Measurements from ENCODE around the gene TMEM201. TPM values are rescaled to one million over a fixed set of nuclear protein-coding genes. Genes with fewer than 3 reads are reported as not detected.

The TMEM201 gene
- total and polyA plus RNA-seq, 4 donors, result 4.5 to 10.8 (median 5.8) TPM

DNA sequence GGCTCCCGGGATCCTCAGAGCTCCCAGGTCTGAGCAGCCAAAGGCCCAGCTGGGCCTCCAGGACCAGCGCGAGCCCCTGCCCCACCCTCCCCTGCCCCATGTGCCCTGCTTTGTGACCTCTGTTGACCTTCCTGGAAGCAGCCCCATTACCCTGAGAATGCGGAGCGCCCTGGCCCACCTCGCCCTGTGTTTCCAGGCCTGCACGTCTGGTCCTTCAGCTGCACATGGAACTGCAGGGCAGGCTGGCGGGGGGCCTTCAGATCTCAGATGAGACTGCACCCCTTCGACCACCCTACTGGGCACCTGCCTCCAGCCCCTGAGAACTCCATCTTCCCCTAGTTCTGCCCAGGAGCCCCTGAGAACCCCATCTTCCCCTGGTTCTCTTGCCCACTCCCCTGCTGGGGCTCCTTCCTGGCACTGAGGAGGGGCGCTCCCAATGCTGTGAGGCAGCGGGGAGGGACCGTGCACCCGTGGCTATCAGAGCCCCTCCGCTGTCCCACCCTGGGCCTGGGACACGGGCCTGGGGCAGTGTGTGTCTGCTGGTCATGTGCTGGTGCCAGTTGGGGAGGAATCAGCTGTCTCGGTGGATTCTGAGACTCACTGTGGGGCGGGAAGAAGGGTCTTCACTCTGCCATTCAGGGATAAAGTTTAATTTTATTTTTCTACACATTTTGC is 25.1 kb downstream of the TMEM201 start:
- DNase-seq (no peak), ATAC-seq (ENCODE audit: insufficient read depth, low FRiP score) (no peak)
- TF ChIP-seq, protein P1, sequence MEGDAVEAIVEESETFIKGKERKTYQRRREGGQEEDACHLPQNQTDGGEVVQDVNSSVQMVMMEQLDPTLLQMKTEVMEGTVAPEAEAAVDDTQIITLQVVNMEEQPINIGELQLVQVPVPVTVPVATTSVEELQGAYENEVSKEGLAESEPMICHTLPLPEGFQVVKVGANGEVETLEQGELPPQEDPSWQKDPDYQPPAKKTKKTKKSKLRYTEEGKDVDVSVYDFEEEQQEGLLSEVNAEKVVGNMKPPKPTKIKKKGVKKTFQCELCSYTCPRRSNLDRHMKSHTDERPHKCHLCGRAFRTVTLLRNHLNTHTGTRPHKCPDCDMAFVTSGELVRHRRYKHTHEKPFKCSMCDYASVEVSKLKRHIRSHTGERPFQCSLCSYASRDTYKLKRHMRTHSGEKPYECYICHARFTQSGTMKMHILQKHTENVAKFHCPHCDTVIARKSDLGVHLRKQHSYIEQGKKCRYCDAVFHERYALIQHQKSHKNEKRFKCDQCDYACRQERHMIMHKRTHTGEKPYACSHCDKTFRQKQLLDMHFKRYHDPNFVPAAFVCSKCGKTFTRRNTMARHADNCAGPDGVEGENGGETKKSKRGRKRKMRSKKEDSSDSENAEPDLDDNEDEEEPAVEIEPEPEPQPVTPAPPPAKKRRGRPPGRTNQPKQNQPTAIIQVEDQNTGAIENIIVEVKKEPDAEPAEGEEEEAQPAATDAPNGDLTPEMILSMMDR (IDR thresholded peaks at IDR 0.05; ENCODE audit: control extremely low read depth, extremely low read depth), result no peak
- Histone ChIP-seq H3K4me3 (no peak overlapping the region), H3K27ac (ENCODE audit: low read depth in 1 of 2, low read length in 1 of 2) (no peak overlapping the region), H3K9me3 (ENCODE audit: control insufficient read depth in 4 of 4, insufficient read depth in 3 of 4, low read length in 3 of 4) (no peaks in the 10 kb centered on the region), H3K4me1 (ENCODE audit: control insufficient read depth in 5 of 5, insufficient read depth in 5 of 5, low read length in 5 of 5) (no peaks in the 10 kb centered on the region), H3K27me3 (ENCODE audit: control insufficient read depth in 3 of 3, insufficient read depth in 3 of 3, low read length in 2 of 3) (no peaks in the 10 kb centered on the region), H3K9ac (ENCODE audit: insufficient read depth in 1 of 2, low read length in 2 of 2) (no peak overlapping the region), H3K36me3 (ENCODE audit: control insufficient read depth in 4 of 4, insufficient read depth in 4 of 4, low read length in 4 of 4) (peaks cover 7 to 40% (median 10%) of the 10 kb centered on the region in 4 donors)
- 90 to 95% methylated on average over 14 to 17 of the region's 17 CpGs for WGBS, 2 donors

DNA sequence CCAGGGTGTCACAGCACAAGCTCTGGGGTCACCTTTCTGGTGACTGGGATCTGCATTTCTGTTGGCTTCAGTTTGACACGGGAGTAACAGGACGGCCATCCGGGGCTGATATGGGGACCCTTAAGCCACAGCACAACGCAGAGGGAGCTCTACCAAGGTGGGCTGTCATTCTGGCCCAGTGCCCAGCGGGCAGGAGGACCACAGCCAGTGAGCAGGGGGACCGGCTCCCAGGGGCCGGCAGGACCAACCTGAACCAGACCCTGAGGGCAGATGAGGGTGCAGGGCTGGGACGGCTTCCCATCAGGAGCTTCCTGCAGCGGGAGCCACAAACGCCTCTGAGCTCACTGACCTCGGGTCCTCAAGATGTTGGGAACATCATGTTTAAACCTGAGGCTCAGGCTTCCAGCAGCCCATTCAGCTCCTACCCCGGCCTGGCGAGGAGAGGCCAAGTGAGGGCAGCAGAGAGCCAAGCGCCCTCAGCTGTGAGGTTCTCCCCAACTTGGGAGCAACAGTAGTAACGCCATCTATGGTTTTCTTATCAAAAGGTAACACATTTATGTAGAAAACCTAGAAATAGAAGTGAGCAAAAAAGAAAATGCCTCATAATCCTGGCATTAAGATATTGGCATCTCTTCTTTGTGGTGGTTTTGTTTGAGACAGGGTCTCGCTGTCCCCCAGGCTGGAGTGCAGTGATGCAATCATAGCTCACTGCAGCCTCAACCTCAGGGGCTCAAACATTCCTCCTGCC is 26.8 kb downstream of the TMEM201 start:
- Histone ChIP-seq H3K9me3 (ENCODE audit: control insufficient read depth in 4 of 4, insufficient read depth in 3 of 4, low read length in 3 of 4) (no peaks in the 10 kb centered on the region), H3K36me3 (ENCODE audit: control insufficient read depth in 4 of 4, insufficient read depth in 4 of 4, low read length in 4 of 4) (peaks cover 0 to 23% (median 10%) of the 10 kb centered on the region in 4 donors), H3K9ac (ENCODE audit: insufficient read depth in 1 of 2, low read length in 2 of 2) (no peak overlapping the region), H3K27me3 (ENCODE audit: control insufficient read depth in 3 of 3, insufficient read depth in 3 of 3, low read length in 2 of 3) (no peaks in the 10 kb centered on the region), H3K27ac (ENCODE audit: low read depth in 1 of 2, low read length in 1 of 2) (no peak overlapping the region), H3K4me3 (no peak overlapping the region), H3K4me1 (ENCODE audit: control insufficient read depth in 5 of 5, insufficient read depth in 5 of 5, low read length in 5 of 5) (no peaks in the 10 kb centered on the region)
- TF ChIP-seq, protein P1 (IDR thresholded peaks at IDR 0.05; ENCODE audit: control extremely low read depth, extremely low read depth), result peak; percentile 15
- DNase-seq (peak; percentile 20 to 37 (median 33)), ATAC-seq (ENCODE audit: insufficient read depth, low FRiP score) (no peak)
- 43 to 46% methylated on average over 16 of the region's 16 CpGs for WGBS, 2 donors

DNA sequence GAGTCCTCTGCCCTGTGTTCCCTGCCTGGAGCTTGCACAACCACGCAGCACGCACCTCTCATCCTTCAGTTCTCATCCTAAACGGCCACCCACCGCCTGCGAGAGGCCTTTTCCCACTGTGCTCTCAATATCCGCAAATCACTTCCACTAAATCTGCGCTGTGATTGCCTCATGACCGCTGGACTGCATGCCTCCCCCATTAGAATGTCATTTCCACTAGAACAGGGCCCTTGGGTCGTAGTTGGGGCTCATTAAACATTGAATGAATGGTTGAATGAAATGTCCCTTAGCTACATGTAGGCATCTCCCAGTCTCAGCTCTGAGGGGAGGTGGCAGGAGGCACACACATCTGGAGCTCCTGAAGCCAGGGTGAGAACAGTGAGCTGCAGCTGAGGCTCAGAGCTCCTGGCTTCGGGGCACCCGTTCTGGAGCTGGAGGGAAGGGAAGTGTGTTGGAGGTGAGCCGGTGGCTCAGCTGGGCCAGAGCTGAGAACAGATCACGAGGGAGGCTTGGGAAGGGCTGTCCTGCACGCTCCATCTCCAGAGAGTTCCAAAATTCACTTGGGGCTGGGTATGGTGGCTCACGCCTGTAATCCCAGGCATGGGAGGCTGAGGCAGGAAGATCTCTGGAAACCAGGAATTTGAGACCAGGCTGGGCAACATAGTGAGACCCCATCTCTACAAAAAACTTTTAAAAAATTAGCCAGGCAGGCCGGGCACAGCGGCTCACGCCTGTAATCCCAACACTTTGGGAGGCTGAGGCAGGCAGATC is 30.4 kb downstream of the TMEM201 start:
- Histone ChIP-seq H3K4me3 (no peak overlapping the region), H3K27ac (ENCODE audit: low read depth in 1 of 2, low read length in 1 of 2) (no peak overlapping the region), H3K36me3 (ENCODE audit: control insufficient read depth in 4 of 4, insufficient read depth in 4 of 4, low read length in 4 of 4) (no peaks in the 10 kb centered on the region), H3K4me1 (ENCODE audit: control insufficient read depth in 5 of 5, insufficient read depth in 5 of 5, low read length in 5 of 5) (no peaks in the 10 kb centered on the region), H3K9me3 (ENCODE audit: control insufficient read depth in 4 of 4, insufficient read depth in 3 of 4, low read length in 3 of 4) (no peaks in the 10 kb centered on the region), H3K9ac (ENCODE audit: insufficient read depth in 1 of 2, low read length in 2 of 2) (no peak overlapping the region), H3K27me3 (ENCODE audit: control insufficient read depth in 3 of 3, insufficient read depth in 3 of 3, low read length in 2 of 3) (no peaks in the 10 kb centered on the region)
- WGBS, 2 donors, result 79 to 84% methylated on average over 18 of the region's 18 CpGs
- DNase-seq, result no peak
- TF ChIP-seq, protein P1 (IDR thresholded peaks at IDR 0.05; ENCODE audit: control extremely low read depth, extremely low read depth), result no peak
- ATAC-seq (ENCODE audit: insufficient read depth, low FRiP score), result no peak
